LNCaP clone FGC (cell line): Measurements from ENCODE around the gene WFIKKN2.

Experiments used
- DNase-seq: peaks from one replicate; pipeline ENCODE4 v3.0.0-alpha.2; 2011; ENCODE audit warnings: low read depth
- H3K4me3 ChIP-seq: 2 replicates; pipeline ENCODE4 v1.5.1; 2011; ENCODE audit warnings: mild to moderate bottlenecking, low read depth, low read length, control low read depth
- CTCF ChIP-seq: IDR thresholded peaks from 2 replicates; pipeline ENCODE4 v1.5.1; 2012; ENCODE audit warnings: mild to moderate bottlenecking; ENCODE audit not compliant: control insufficient read depth, insufficient read depth; ENCODE audit errors: extremely low read depth

WFIKKN2 gene

GRCh38 chr17:50828508-50829170, 6.7 kb upstream of the WFIKKN2 start:
- no peak for DNase-seq
- no peak for TF ChIP-seq CTCF

GRCh38 chr17:50829332-50829731, 6.1 kb upstream of the WFIKKN2 start:
- TF ChIP-seq CTCF = no peak
- no peak for DNase-seq
- H3K4me3 ChIP-seq = no peak overlapping the region

More at GRCh38 chr17:50828508-50829170, 6.7 kb upstream of the WFIKKN2 start:
- H3K4me3 ChIP-seq = no peak overlapping the region

GRCh38 chr17:50830352-50830751, 5.0 kb upstream of the WFIKKN2 start:
- no peak for DNase-seq
- H3K4me3 ChIP-seq = no peak overlapping the region
- no peak for TF ChIP-seq CTCF

GRCh38 chr17:50830994-50831393, 4.4 kb upstream of the WFIKKN2 start:
- no peak for DNase-seq
- H3K4me3 ChIP-seq = no peak overlapping the region
- no peak for TF ChIP-seq CTCF

- DNase-seq = no peak
- no peak for TF ChIP-seq CTCF
- H3K4me3 ChIP-seq = no peak overlapping the region
Measured at GRCh38 chr17:50831471-50831928, 3.9 kb upstream of the WFIKKN2 start.

- no peak for DNase-seq
- no peak for TF ChIP-seq CTCF
- no peak overlapping the region for H3K4me3 ChIP-seq
Measured at GRCh38 chr17:50832267-50832863, 3.0 kb upstream of the WFIKKN2 start.
